HCEC 1CT (cell line): ENCODE results near the gene ASAH2B.
"Not testable (repeated sequence)": the region's sequence is repeated elsewhere in the genome, so short reads cannot be mapped to it uniquely, and the experiment has no call there.

Source experiments
- DNase-seq: peaks from one replicate; pipeline ENCODE4 v3.0.0-alpha.2; 2017

ASAH2B gene

GRCh38 chr10:50739618-50740292, at the start of gene ASAH2B:
Gene ASAH2B (plus strand): TSS chr10:50739936. CDS start chr10:50745131, 5,195 bp downstream.
- peak; percentile 70 for DNase-seq

- DNase-seq = not testable (repeated sequence)
These were observed 41.9 kb upstream of the ASAH2B start for GRCh38 chr10:50697819-50698218.

DNA sequence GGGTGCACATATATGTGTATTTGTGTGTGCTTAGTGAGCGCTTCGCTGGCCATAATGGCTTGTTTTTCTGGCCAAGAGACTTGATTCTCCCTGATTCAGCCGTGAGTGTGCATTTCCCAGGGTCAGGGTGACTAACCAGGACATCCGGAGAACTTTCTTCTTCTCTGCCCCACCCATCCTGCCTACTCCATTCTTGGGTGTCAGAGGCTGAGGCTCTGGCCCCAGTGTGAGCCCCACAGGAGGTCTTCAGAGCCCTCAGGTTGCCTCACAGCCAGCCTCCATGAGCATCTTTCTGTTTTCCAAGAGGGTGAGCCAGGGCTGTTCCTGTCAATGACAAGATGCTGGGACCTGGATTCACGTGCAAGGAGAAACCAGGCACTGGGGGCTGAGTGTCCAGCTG, 37.8 kb upstream of the ASAH2B start:
- not testable (repeated sequence) for DNase-seq

GRCh38 chr10:50702997-50703396, 36.7 kb upstream of the ASAH2B start:
- DNase-seq = not testable (repeated sequence)

DNA sequence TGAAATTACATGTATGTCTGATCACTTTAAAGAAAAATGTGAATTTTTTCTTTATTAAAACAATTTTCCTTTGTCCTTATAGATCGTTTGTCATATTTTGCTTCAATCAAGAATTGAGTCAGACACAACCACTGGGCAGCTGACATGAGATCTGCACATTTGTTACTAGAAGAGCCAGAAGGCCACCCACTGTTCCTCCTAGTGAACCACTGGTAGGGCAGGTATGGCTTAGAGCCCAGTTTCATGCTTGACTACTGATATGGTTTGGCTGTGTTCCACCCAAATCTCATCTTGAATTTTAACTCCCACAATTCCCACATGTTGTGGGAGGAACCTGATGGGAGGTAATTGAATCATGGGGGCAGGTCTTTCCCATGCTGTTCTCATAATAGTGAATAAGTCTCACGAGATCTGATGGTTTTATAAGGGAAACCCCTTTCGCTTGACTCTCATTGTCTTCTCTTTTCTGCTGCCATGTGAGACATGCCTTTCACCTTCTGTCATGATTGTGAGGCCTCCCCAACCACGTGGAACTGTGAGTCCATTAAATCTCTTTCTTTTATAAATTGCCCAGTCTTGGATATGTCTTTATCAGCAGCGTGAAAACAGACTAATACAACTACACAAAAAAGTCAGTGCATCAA, 35.2 kb upstream of the ASAH2B start:
- DNase-seq = not testable (repeated sequence)

DNA sequence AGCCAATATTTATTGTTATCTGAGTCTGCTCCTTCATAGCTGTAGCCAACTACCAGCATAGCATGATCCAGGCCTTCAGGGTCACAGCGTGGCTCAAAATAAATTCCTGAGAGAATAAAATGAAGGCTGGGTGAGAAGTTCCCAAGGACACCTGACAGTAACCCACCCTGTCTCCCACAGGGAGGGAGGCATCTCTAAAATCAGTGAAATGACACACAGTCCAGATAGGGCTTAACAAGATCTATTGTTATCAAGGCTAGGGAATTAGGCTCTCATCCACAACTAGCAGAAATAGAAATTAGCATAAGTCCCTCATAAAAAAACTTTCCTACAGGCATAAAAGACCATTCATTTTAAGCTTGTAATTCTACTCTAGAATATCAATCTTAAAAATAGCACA, 33.7 kb upstream of the ASAH2B start:
- not testable (repeated sequence) for DNase-seq

DNA sequence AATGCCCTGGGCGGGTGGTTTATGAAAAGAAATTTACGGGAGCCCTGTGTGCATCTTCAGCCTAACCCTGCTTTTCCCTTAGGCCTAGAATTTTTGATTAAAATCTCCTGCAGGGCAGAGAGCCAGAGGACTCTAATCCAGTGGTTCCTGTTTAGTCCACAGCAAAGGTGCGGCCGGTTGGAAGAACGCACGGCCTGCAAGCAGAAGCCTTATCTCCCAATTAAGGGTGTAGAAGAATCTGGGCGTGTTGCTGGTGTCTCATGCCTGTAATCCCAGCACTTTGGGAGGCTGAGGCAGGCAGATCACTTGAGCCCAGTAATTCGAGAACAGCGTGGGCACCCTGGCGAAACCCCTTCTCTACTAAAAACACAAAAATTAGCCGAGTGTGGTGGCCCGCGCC, 29.5 kb upstream of the ASAH2B start:
- DNase-seq = not testable (repeated sequence)

DNA sequence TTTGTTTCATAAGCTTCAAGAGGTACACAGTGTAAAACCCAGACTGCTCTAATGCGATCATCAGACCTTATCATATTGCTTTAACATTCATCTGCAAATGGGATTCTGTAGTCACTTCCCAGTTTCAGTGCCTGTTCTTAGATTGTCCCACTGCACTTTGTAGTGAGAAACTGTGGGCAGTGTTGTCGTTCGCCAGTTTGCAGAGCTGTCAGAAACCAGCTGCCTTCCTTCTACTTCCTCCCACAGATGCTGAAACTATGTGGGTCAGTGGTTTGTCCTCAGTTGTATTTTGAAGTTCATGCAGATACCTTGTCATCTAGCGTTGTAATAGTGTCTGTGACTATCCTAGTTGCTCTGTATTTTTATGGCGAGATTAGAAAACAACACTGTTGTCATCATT, 15.9 kb upstream of the ASAH2B start:
- not testable (repeated sequence) for DNase-seq

DNA sequence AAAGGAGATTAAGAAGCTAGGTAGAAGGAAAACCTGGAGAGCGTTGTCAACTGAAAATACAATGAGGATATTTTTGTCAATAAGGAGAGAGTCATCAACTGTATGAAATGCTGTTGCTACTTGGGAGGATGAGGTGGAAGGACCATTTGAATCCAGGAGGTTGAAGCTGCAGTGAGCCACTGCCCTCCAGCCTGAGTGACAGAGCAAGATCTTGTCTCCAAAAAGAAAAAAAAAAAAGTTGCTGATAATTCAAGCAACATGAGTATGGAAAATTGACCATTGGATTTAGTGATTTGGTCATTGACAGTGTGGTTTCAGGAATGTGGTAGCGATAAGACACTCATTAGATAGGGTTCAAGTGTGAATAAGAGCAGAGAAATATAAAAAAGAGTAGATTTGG, 11.6 kb upstream of the ASAH2B start:
- DNase-seq = not testable (repeated sequence)

DNA sequence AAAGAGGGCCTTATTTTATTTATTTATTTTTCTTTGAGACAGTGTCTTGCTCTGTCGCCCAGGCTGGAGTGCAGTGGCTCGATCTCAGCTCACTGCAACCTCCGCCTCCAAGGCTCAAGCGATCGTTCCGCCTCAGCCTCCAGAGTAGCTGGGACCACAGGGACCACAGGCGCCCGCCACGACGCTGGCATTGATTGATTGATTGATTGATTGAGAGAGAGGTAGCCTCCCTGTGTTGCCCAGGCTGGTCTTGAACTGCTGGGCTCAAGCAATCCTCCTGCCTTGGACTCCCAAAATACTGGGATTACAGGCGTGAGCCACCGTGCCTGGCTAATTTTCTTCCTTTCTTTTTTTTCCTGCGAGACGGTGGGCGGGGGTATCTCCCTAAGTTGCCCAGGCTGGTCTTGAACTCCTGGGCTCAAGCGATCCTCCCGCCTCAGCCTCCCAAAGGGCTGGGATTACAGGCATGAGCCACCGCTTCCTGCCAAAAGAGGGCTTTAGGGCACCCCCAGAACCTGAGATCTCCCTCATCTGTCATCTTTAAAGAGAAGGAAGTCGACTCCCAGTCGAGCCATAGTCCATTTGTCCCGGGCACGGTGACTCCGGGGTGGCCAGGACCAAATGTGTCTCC, 634 bp upstream of the ASAH2B start:
- not testable (repeated sequence) for DNase-seq

- peak; percentile 69 for DNase-seq
These were observed 535 bp downstream of the ASAH2B start for GRCh38 chr10:50740293-50740648.

DNA sequence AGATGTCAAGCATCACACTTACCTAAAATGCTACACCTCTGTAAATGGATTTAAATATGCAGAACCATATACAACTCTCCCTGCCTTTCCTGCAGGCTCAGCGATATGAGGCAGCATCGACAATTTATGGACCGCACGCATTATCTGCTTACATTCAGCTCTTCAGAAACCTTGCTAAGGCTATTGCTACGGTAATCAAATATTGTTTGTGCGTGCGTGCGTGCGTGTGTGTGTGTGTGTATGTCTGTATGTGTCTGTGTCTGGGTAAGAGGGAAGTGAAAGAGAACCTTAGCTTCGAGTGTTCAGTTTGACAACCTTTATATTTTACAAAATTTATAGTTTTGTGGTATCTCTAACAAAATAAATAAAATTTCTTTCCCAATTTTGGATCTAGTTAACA, 3.1 kb downstream of the ASAH2B start:
- DNase-seq = not testable (repeated sequence)

DNA sequence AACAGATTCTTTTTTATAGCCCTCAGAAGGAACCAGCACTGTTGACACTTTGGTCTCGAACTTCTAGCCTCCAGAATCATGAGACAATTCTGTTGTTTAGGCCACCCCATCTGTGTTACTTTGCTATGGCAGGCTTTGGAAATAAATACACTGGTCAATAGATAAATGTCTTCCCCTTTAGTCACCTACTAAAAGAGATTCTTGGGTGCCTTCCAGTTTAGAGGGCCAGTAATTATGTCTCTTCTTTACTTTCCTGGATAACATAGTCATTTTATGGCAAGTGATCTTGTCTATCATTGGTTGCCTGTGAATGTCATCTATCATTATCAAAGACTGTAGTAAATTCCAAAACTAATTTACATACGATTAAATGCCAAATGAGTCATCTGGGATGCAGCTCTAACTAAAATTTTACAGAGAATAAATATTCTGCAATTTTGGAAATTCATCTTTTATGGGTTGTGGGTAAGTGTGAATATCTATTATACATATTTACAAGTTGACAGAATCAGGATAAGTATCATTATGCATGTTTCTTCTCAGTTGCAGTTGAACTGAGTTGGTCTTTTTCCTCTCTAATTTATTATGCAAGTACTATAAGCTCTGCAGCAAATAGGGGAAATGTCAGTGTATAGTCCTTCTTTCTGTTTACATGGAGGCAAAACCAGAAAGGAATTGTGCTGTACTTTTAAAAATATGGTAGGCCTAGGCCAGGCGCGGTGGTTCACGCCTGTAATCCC, 27.2 kb downstream of the ASAH2B start:
- DNase-seq = peak; percentile 75

GRCh38 chr10:50772042-50772441, 32.3 kb downstream of the ASAH2B start:
- DNase-seq = not testable (repeated sequence)

GRCh38 chr10:50774868-50775267, 35.1 kb downstream of the ASAH2B start:
- not testable (repeated sequence) for DNase-seq

DNA sequence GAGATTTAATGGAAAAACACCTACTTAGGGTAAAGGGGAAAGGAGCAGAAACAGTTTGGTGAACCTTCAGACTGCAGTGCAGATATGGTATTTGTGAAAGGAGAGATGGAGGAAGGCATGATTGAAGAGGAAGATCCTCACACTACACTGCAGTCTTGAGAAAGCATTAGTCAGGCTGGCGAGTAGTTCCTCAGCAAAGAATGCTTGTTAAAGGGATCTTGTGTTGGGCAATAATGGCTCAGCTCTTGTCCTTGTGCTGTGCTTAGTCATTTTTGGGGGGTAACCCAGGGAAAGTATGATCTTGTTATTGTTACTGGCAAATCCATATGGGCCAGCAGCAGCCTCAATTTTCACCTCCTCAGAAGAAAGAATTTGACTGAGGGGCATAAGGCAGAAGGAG, 40.3 kb downstream of the ASAH2B start:
- DNase-seq = peak; percentile 82

GRCh38 chr10:50782017-50782416, 42.3 kb downstream of the ASAH2B start:
- DNase-seq = not testable (repeated sequence)

- DNase-seq = not testable (repeated sequence)
These were observed 48.2 kb downstream of the ASAH2B start for GRCh38 chr10:50787962-50788361.

DNA sequence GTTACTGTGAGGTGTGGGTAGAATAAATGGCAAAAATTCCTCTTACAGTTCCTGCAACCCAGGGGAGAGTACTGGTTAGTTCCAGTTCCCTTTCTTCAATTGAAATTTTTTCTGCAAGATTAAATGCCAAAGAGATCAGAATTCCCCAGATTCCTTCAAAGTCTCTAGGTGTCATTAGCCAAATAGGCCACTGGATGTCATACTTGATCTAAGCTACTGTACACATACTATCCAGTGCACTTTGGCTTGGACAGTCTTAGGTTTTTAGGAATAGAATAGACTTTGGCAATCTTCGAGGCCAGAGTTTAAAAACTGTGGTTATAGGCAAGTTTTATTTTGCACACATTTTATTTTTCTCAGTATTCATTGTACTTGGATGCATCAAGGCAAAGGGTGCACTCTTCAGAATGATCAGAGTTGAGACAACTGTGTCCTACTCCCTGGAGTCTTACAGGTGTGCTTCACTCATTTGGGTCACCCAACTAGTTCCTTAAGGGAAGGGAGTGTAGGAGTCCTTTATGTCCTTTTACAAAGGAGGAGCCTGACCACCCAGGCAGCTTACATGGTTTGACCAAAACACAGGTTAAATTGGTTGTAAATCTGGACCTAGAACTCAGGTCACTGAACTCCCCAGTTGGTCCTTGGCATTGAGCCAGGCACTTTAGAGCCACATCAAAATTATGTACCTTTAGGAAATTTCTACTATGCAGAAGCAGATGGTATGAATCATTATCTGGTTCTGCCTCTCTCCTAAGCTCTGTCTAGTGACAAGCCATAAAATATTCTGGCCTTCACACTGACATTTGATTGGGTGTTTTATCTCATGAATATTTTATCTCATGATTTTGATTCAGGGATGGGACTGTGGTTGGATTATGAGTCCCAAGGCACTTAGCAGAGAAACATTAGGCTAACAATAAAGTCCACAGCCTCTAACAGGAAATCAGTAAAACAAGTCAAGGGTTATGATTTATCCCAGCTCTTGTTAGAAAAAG, 49.5 kb downstream of the ASAH2B start:
- DNase-seq = peak; percentile 55

DNA sequence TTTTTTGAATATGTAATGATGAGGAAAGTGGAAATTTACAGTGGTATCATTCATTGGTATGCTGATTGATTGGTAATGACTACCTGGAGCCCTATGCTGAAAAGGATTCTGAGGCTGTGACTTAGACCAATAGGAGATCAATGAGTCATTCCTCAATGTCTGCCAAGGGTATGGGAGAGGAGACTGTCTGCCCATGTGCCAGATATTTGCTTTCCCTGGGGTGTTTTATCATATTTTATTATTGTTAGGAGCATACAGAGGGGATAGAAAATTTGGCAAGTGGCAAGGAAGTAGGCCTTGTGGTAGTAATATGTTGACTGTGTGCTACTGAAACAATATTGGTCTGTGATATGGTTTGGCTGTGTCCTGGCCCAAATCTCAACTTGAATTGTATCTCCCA, 54.8 kb downstream of the ASAH2B start:
- DNase-seq = no peak

DNA sequence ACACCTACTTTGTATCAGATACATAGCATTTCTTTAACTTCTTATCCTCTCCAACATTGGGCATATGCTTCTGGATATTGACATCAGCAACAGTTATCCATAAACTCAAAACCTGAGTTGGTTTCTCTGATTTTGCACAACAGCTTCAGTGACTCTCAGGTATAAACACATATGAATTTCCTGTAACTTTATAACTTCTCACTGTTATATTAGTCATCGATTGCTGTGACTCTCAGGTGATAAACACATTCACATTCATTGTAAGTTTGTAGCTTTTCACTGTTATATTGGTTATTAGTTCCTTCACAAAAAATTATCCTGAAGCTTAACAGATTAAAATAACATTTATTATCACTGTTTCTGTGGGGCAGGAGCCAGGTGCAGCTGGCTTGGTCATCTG, 57.0 kb downstream of the ASAH2B start:
- no peak for DNase-seq

GRCh38 chr10:50798297-50798696, 58.6 kb downstream of the ASAH2B start:
- DNase-seq = no peak
